BLaER1 treated with 17β-estradiol and CSF1 and Interleukin-3, amounts not matched to agents 10 nM and 100 nM (cell line): ENCODE measurements around the gene PRRC2A.

Experiments used
- H3K27ac ChIP-seq, 11 experiments: shearing (Covaris generic); formaldehyde crosslinking; 2 replicates each; pipeline ENCODE4 v1.8.1; 2022
- H3K27me3 ChIP-seq, 11 experiments: shearing (Covaris generic); formaldehyde crosslinking; 2 replicates each; pipeline ENCODE4 v1.8.1; 2022
- H3K36me3 ChIP-seq, 11 experiments: shearing (Covaris generic); formaldehyde crosslinking; 2 replicates each; pipeline ENCODE4 v1.8.1; 2022
- H3K4me1 ChIP-seq, 10 experiments: shearing (Covaris generic); formaldehyde crosslinking; 2 replicates each; pipeline ENCODE4 v1.8.1; 2022
- H3K4me2 ChIP-seq, 11 experiments: shearing (Covaris generic); formaldehyde crosslinking; 2 replicates each; pipeline ENCODE4 v1.8.1; 2022
- H3K4me3 ChIP-seq, 10 experiments: shearing (Covaris generic); formaldehyde crosslinking; 2 replicates each; pipeline ENCODE4 v1.8.1; 2022
- H3K9ac ChIP-seq, 11 experiments: shearing (Covaris generic); formaldehyde crosslinking; 2 replicates each; pipeline ENCODE4 v1.8.1; 2022
- H3K9me3 ChIP-seq, 11 experiments: shearing (Covaris generic); formaldehyde crosslinking; replicated peaks in 1 of 11; 2 replicates each; pipeline ENCODE4 v1.8.1; 2022
- H4K20me1 ChIP-seq, 11 experiments: shearing (Covaris generic); formaldehyde crosslinking; 2 replicates each; pipeline ENCODE4 v1.8.1; 2022
- Cebpa-rat ChIP-seq, 11 experiments: shearing (Covaris generic); IDR thresholded peaks; 2 replicates each; pipeline ENCODE4 v1.8.1; 2022

The PRRC2A gene

GRCh38 chr6:31576897-31577578 is 43.5 kb upstream of the PRRC2A start:
- peak overlapping the region in 10 of 11 experiments; percentile 74 to 93 (median 86); a peak in 19 of 22 replicates for H3K27ac ChIP-seq
- H3K9me3 ChIP-seq = no peaks in the 10 kb centered on the region
- H4K20me1 ChIP-seq = peaks cover 0 to 31% (median 17%) of the 10 kb centered on the region in 11 experiments; a peak in 15 of 22 replicates
- peaks cover 18 to 28% (median 26%) of the 10 kb centered on the region in 11 experiments for H3K36me3 ChIP-seq
- peak overlapping the region; percentile 82 to 94 (median 87) for H3K9ac ChIP-seq
- H3K4me3 ChIP-seq = peak overlapping the region; percentile 71 to 89 (median 85)
- H3K4me1 ChIP-seq = peaks cover 78 to 97% (median 93%) of the 10 kb centered on the region in 10 experiments
- H3K27me3 ChIP-seq = no peaks in the 10 kb centered on the region
- TF ChIP-seq Cebpa-rat (IDR thresholded peaks at IDR 0.05) = no peak
- H3K4me2 ChIP-seq = peak overlapping the region; percentile 90 to 100 (median 96)

- Histone ChIP-seq H3K36me3 (peaks cover 18 to 28% (median 26%) of the 10 kb centered on the region in 11 experiments), H3K9ac (peak overlapping the region; percentile 82 to 94 (median 87); a peak in 19 of 22 replicates), H3K4me3 (peak overlapping the region; percentile 71 to 89 (median 85); a peak in 19 of 20 replicates), H3K9me3 (no peaks in the 10 kb centered on the region), H3K4me1 (peaks cover 78 to 97% (median 93%) of the 10 kb centered on the region in 10 experiments), H3K27me3 (no peaks in the 10 kb centered on the region), H3K4me2 (peak overlapping the region; percentile 90 to 100 (median 96)), H4K20me1 (peaks cover 0 to 31% (median 17%) of the 10 kb centered on the region in 11 experiments; a peak in 15 of 22 replicates), H3K27ac (peak overlapping the region in 7 of 11 experiments; percentile 83 to 93 (median 90); a peak in 11 of 22 replicates)
- no peak for TF ChIP-seq Cebpa-rat (IDR thresholded peaks at IDR 0.05)
Measured at GRCh38 chr6:31577579-31577966, 42.9 kb upstream of the PRRC2A start.

- H3K9me3 ChIP-seq = no peaks in the 10 kb centered on the region
- no peak for TF ChIP-seq Cebpa-rat (IDR thresholded peaks at IDR 0.05)
- H3K9ac ChIP-seq = peak overlapping the region in 6 of 11 experiments; percentile 84 to 94 (median 86); a peak in 6 of 22 replicates
- H3K4me2 ChIP-seq = peak overlapping the region; percentile 90 to 100 (median 96)
- no peaks in the 10 kb centered on the region for H3K27me3 ChIP-seq
- peak overlapping the region in 2 of 11 experiments; percentile 90 to 93; a peak in 1 of 22 replicates for H3K27ac ChIP-seq
- H3K4me1 ChIP-seq = peaks cover 80 to 96% (median 91%) of the 10 kb centered on the region in 10 experiments
- peaks cover 18 to 28% (median 26%) of the 10 kb centered on the region in 11 experiments for H3K36me3 ChIP-seq
- peaks cover 0 to 31% (median 17%) of the 10 kb centered on the region in 11 experiments; a peak in 15 of 22 replicates for H4K20me1 ChIP-seq
- peak overlapping the region in 8 of 10 experiments; percentile 79 to 89 (median 86); a peak in 13 of 20 replicates for H3K4me3 ChIP-seq
Measured at GRCh38 chr6:31578184-31579118, 42.1 kb upstream of the PRRC2A start.

- TF ChIP-seq Cebpa-rat (IDR thresholded peaks at IDR 0.05) = no peak
- peak overlapping the region; percentile 90 to 100 (median 96); a peak in 20 of 22 replicates for H3K4me2 ChIP-seq
- H3K9me3 ChIP-seq = no peaks in the 10 kb centered on the region
- peaks cover 80 to 95% (median 86%) of the 10 kb centered on the region in 10 experiments for H3K4me1 ChIP-seq
- no peaks in the 10 kb centered on the region for H3K27me3 ChIP-seq
- H3K9ac ChIP-seq = no peak overlapping the region
- no peak overlapping the region for H3K4me3 ChIP-seq
- peaks cover 0 to 31% (median 17%) of the 10 kb centered on the region in 11 experiments; a peak in 15 of 22 replicates for H4K20me1 ChIP-seq
- H3K27ac ChIP-seq = no peak overlapping the region
- H3K36me3 ChIP-seq = peaks cover 18 to 28% (median 26%) of the 10 kb centered on the region in 11 experiments
Measured at GRCh38 chr6:31579119-31579505, 41.4 kb upstream of the PRRC2A start.

GRCh38 chr6:31579546-31580437 is 40.7 kb upstream of the PRRC2A start:
- Histone ChIP-seq H3K27ac (peak overlapping the region in 8 of 11 experiments; percentile 2 to 88 (median 83); a peak in 11 of 22 replicates), H3K4me2 (peak overlapping the region; percentile 90 to 100 (median 96)), H3K27me3 (no peaks in the 10 kb centered on the region), H3K4me3 (peak overlapping the region in 2 of 10 experiments; percentile 70 to 73; a peak in 1 of 20 replicates), H4K20me1 (peaks cover 0 to 31% (median 17%) of the 10 kb centered on the region in 11 experiments; a peak in 15 of 22 replicates), H3K9ac (peak overlapping the region in 2 of 11 experiments; percentile 87 to 89; a peak in 3 of 22 replicates), H3K36me3 (peaks cover 18 to 28% (median 26%) of the 10 kb centered on the region in 11 experiments), H3K9me3 (no peaks in the 10 kb centered on the region), H3K4me1 (peaks cover 80 to 95% (median 82%) of the 10 kb centered on the region in 10 experiments)
- no peak for TF ChIP-seq Cebpa-rat (IDR thresholded peaks at IDR 0.05)

- Histone ChIP-seq H3K27ac (peak overlapping the region; percentile 61 to 88 (median 83); a peak in 18 of 22 replicates), H3K36me3 (peaks cover 18 to 28% (median 26%) of the 10 kb centered on the region in 11 experiments), H4K20me1 (peaks cover 0 to 31% (median 17%) of the 10 kb centered on the region in 11 experiments; a peak in 15 of 22 replicates), H3K27me3 (no peaks in the 10 kb centered on the region), H3K4me1 (peaks cover 81 to 95% (median 83%) of the 10 kb centered on the region in 10 experiments), H3K9ac (peak overlapping the region; percentile 80 to 89 (median 86); a peak in 21 of 22 replicates), H3K9me3 (no peaks in the 10 kb centered on the region), H3K4me3 (peak overlapping the region; percentile 69 to 81 (median 76); a peak in 18 of 20 replicates), H3K4me2 (peak overlapping the region; percentile 90 to 100 (median 96))
- peak in 4 of 11 experiments; percentile 21 to 79 (median 30); a peak in 3 of 22 replicates for TF ChIP-seq Cebpa-rat (IDR thresholded peaks at IDR 0.05)
Measured at GRCh38 chr6:31580438-31580740, 40.1 kb upstream of the PRRC2A start.

- Histone ChIP-seq H4K20me1 (peaks cover 0 to 27% (median 17%) of the 10 kb centered on the region in 11 experiments; a peak in 15 of 22 replicates), H3K27me3 (no peaks in the 10 kb centered on the region), H3K4me3 (peak overlapping the region; percentile 69 to 81 (median 76)), H3K4me2 (peak overlapping the region; percentile 90 to 100 (median 96)), H3K9me3 (no peaks in the 10 kb centered on the region), H3K27ac (peak overlapping the region; percentile 61 to 88 (median 83); a peak in 21 of 22 replicates), H3K36me3 (peaks cover 18 to 28% (median 26%) of the 10 kb centered on the region in 11 experiments), H3K9ac (peak overlapping the region; percentile 80 to 89 (median 86)), H3K4me1 (peaks cover 81 to 96% (median 87%) of the 10 kb centered on the region in 10 experiments)
- TF ChIP-seq Cebpa-rat (IDR thresholded peaks at IDR 0.05) = no peak
Measured at GRCh38 chr6:31580807-31581433, 39.6 kb upstream of the PRRC2A start.
